ENCODE data around the gene PKP1. TPM values are rescaled to one million over a fixed set of nuclear protein-coding genes. Genes with fewer than 3 reads are reported as not detected.

The PKP1 gene
- total RNA-seq, 2 donors from 2014 or later, result 0.18 to 0.44 TPM

- Mint-ChIP-seq H3K9me3 (no peaks in the 10 kb centered on the region), H3K36me3 (ENCODE audit: low read depth) (no peaks in the 10 kb centered on the region), H3K4me1 (peaks cover 18% of the 10 kb centered on the region), H3K4me3 (no peak overlapping the region), H3K27ac (no peak overlapping the region), H3K27me3 (ENCODE audit: insufficient read depth) (peaks cover 71% of the 10 kb centered on the region)
- H3K9me3 ChIP-seq (ENCODE audit: control insufficient read depth, low read length), result no peaks in the 10 kb centered on the region
- TF ChIP-seq CTCF (conservative IDR thresholded peaks at IDR 0.05), result no peak
- WGBS, 2 experiments (ENCODE audit: insufficient coverage in 1 of 2, insufficient read length in 1 of 2), result 88 to 92% methylated on average over 6 to 7 of the region's 7 CpGs
- H3K4me3 ChIP-seq (ENCODE audit: low read length), result no peak overlapping the region
- no peak for DNase-seq
- no peak overlapping the region for H3K27ac ChIP-seq (ENCODE audit: low read depth, low read length)
- H3K4me1 ChIP-seq (ENCODE audit: control insufficient read depth, insufficient read depth, low read length), result no peaks in the 10 kb centered on the region
- H3K36me3 ChIP-seq (ENCODE audit: control insufficient read depth, insufficient read depth, low read length), result no peaks in the 10 kb centered on the region
- H3K27me3 ChIP-seq (ENCODE audit: control insufficient read depth, insufficient read depth, low read length, poor library complexity, severe bottlenecking), result peaks cover 21% of the 10 kb centered on the region
- no peak overlapping the region for H3K9ac ChIP-seq (ENCODE audit: extremely low read depth, low read length, poor library complexity, severe bottlenecking)
These were observed 2.5 kb downstream of the PKP1 start for GRCh38 chr1:201285846-201286245.

- Histone ChIP-seq H3K36me3 (ENCODE audit: control insufficient read depth, insufficient read depth, low read length) (no peaks in the 10 kb centered on the region), H3K9ac (ENCODE audit: extremely low read depth, low read length, poor library complexity, severe bottlenecking) (no peak overlapping the region), H3K4me3 (ENCODE audit: low read length) (no peak overlapping the region), H3K27me3 (ENCODE audit: control insufficient read depth, insufficient read depth, low read length, poor library complexity, severe bottlenecking) (peaks cover 16% of the 10 kb centered on the region), H3K9me3 (ENCODE audit: control insufficient read depth, low read length) (no peaks in the 10 kb centered on the region), H3K4me1 (ENCODE audit: control insufficient read depth, insufficient read depth, low read length) (no peaks in the 10 kb centered on the region), H3K27ac (ENCODE audit: low read depth, low read length) (no peak overlapping the region)
- no peak for TF ChIP-seq CTCF (conservative IDR thresholded peaks at IDR 0.05)
- no peak overlapping the region for H3K4me3 Mint-ChIP-seq
- DNase-seq, result no peak
- no peak overlapping the region for H3K27ac Mint-ChIP-seq
- peaks cover 18% of the 10 kb centered on the region for H3K4me1 Mint-ChIP-seq
- no peaks in the 10 kb centered on the region for H3K9me3 Mint-ChIP-seq
- peaks cover 68% of the 10 kb centered on the region for H3K27me3 Mint-ChIP-seq (ENCODE audit: insufficient read depth)
- no peaks in the 10 kb centered on the region for H3K36me3 Mint-ChIP-seq (ENCODE audit: low read depth)
- 95 to 100% methylated on average over 1 of the region's 1 CpG for WGBS, 2 experiments (ENCODE audit: insufficient coverage in 1 of 2, insufficient read length in 1 of 2)
These were observed 3.1 kb downstream of the PKP1 start for GRCh38 chr1:201286445-201286844.

GRCh38 chr1:201288007-201288406 is 4.7 kb downstream of the PKP1 start:
- no peaks in the 10 kb centered on the region for H3K9me3 Mint-ChIP-seq
- DNase-seq, result no peak
- no peak overlapping the region for H3K27ac Mint-ChIP-seq
- Histone ChIP-seq H3K9ac (ENCODE audit: extremely low read depth, low read length, poor library complexity, severe bottlenecking) (no peak overlapping the region), H3K9me3 (ENCODE audit: control insufficient read depth, low read length) (no peaks in the 10 kb centered on the region), H3K4me1 (ENCODE audit: control insufficient read depth, insufficient read depth, low read length) (no peaks in the 10 kb centered on the region), H3K36me3 (ENCODE audit: control insufficient read depth, insufficient read depth, low read length) (no peaks in the 10 kb centered on the region), H3K27me3 (ENCODE audit: control insufficient read depth, insufficient read depth, low read length, poor library complexity, severe bottlenecking) (peaks cover 2% of the 10 kb centered on the region), H3K27ac (ENCODE audit: low read depth, low read length) (no peak overlapping the region), H3K4me3 (ENCODE audit: low read length) (no peak overlapping the region)
- 91 to 100% methylated on average over 5 to 6 of the region's 6 CpGs for whole genome bisulfite sequencing, 2 experiments (ENCODE audit: insufficient coverage in 1 of 2, insufficient read length in 1 of 2)
- no peaks in the 10 kb centered on the region for H3K36me3 Mint-ChIP-seq (ENCODE audit: low read depth)
- no peak for TF ChIP-seq CTCF (conservative IDR thresholded peaks at IDR 0.05)
- H3K4me3 Mint-ChIP-seq, result no peak overlapping the region
- H3K27me3 Mint-ChIP-seq (ENCODE audit: insufficient read depth), result peaks cover 55% of the 10 kb centered on the region
- H3K4me1 Mint-ChIP-seq, result peaks cover 16% of the 10 kb centered on the region

Measured in endodermal cell (in vitro differentiated cells).